ENCODE results near the gene TTC9B.

The TTC9B gene

DNA sequence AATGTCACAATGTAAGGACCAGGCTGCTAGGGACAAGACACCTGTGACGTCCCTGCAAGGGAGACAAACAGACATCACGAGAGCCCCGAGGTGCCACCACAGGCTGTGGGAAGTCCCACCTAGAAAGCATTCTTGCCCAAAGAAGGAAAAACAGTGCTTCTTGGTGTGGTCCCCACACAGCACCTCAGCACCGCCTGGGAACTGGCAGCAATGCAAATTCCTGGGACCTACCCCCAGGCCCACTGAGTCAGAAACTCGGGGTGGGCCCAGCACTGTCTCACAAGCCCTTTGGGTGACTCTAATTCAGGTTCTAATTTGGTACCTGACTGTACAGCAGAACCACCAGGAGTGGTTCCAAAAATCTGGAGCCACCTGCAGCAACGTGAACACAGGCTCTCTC lies 22.1 kb upstream of the TTC9B start:
- Histone ChIP-seq H3K27me3 (ENCODE audit: insufficient read depth, poor library complexity, severe bottlenecking) (no peaks in the 10 kb centered on the region), H3K4me3 (replicated peaks; ENCODE audit: insufficient read depth, low read length) (no peak overlapping the region), H3K27ac (replicated peaks) (no peak overlapping the region)
- DNase-seq (ENCODE audit: low read depth in 1 of 2, low spot score in 1 of 2), result no peak
- TF ChIP-seq GABPA (IDR thresholded peaks at IDR 0.05; ENCODE audit: low read depth) (no peak), SPI1 (IDR thresholded peaks at IDR 0.05; ENCODE audit: borderline replicate concordance, low read depth) (no peak), POLR2AphosphoS5 (IDR thresholded peaks at IDR 0.05; ENCODE audit: low read depth) (no peak)
- TF ChIP-seq, protein P1, sequence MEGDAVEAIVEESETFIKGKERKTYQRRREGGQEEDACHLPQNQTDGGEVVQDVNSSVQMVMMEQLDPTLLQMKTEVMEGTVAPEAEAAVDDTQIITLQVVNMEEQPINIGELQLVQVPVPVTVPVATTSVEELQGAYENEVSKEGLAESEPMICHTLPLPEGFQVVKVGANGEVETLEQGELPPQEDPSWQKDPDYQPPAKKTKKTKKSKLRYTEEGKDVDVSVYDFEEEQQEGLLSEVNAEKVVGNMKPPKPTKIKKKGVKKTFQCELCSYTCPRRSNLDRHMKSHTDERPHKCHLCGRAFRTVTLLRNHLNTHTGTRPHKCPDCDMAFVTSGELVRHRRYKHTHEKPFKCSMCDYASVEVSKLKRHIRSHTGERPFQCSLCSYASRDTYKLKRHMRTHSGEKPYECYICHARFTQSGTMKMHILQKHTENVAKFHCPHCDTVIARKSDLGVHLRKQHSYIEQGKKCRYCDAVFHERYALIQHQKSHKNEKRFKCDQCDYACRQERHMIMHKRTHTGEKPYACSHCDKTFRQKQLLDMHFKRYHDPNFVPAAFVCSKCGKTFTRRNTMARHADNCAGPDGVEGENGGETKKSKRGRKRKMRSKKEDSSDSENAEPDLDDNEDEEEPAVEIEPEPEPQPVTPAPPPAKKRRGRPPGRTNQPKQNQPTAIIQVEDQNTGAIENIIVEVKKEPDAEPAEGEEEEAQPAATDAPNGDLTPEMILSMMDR (IDR thresholded peaks at IDR 0.05; ENCODE audit: insufficient read depth, low read length), result no peak
- TF ChIP-seq, protein P2, sequence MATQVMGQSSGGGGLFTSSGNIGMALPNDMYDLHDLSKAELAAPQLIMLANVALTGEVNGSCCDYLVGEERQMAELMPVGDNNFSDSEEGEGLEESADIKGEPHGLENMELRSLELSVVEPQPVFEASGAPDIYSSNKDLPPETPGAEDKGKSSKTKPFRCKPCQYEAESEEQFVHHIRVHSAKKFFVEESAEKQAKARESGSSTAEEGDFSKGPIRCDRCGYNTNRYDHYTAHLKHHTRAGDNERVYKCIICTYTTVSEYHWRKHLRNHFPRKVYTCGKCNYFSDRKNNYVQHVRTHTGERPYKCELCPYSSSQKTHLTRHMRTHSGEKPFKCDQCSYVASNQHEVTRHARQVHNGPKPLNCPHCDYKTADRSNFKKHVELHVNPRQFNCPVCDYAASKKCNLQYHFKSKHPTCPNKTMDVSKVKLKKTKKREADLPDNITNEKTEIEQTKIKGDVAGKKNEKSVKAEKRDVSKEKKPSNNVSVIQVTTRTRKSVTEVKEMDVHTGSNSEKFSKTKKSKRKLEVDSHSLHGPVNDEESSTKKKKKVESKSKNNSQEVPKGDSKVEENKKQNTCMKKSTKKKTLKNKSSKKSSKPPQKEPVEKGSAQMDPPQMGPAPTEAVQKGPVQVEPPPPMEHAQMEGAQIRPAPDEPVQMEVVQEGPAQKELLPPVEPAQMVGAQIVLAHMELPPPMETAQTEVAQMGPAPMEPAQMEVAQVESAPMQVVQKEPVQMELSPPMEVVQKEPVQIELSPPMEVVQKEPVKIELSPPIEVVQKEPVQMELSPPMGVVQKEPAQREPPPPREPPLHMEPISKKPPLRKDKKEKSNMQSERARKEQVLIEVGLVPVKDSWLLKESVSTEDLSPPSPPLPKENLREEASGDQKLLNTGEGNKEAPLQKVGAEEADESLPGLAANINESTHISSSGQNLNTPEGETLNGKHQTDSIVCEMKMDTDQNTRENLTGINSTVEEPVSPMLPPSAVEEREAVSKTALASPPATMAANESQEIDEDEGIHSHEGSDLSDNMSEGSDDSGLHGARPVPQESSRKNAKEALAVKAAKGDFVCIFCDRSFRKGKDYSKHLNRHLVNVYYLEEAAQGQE (IDR thresholded peaks at IDR 0.05; ENCODE audit: insufficient replicate concordance, low read depth), result no peak

DNA sequence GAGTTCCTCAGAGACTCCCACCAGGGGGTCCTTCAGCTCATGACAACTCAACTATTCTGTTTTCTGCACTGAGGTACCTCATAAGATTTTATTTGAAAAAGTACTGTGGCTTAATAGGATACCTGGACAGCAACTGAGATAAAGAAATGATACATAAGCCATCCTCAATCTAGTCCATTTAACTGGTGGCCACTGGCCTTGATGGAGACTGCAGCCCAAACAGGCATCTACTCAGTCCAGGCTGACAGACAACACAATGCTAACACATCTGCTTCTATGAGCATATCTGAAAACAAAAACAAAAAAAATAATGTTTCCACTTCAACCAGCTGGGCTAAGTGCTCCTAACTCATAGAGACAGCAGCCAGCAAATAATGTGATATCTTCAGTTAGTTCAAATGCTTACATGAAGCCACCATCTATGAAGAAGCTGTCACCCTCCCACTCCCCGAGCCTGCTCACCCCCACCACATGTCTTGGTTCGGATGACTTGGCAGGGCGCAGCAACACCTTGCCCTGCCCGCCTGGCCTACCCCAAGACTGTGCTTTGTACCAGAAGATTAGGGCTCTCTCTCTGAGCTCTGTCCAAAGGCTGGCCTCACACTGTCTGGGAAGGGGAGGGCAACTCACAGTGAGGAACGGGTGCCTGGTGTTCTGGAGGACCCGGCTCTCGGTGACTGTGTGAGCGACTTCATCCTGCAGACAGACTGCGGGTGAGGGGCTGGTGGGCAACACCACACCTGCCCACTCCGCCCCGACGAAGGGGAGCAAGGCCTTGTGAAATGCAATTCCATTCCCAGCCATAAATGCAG lies 21.4 kb upstream of the TTC9B start:
- H3K27ac ChIP-seq (replicated peaks), result no peak overlapping the region
- DNase-seq (ENCODE audit: low read depth in 1 of 2, low spot score in 1 of 2), result no peak
- no peak overlapping the region for H3K4me3 ChIP-seq (replicated peaks; ENCODE audit: insufficient read depth, low read length)
- no peaks in the 10 kb centered on the region for H3K27me3 ChIP-seq (ENCODE audit: insufficient read depth, poor library complexity, severe bottlenecking)
- TF ChIP-seq POLR2AphosphoS5 (IDR thresholded peaks at IDR 0.05; ENCODE audit: low read depth) (no peak), GABPA (IDR thresholded peaks at IDR 0.05; ENCODE audit: low read depth) (no peak), SPI1 (IDR thresholded peaks at IDR 0.05; ENCODE audit: borderline replicate concordance, low read depth) (no peak)
- TF ChIP-seq, protein P1 (IDR thresholded peaks at IDR 0.05; ENCODE audit: insufficient read depth, low read length), result no peak
- TF ChIP-seq, protein P2 (IDR thresholded peaks at IDR 0.05; ENCODE audit: insufficient replicate concordance, low read depth), result no peak

DNA sequence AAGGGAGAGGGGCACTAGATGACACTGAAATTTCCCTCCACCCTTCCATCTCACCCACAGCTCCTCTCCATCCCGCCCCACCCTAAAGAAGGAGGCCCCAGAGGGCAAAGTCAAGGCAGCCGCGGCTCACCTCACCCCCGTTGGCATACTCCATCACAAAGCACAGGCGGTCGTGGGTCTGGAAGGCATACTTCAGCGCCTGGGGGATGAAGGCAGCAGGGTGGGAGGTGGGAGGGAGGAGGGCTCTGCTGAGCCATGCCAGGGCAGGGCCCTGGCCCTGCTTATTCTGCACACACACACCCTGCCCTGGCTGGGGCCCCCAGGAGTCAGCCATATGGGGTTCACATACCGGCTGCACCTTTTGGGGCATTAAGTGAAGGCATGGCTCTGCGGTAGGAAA lies 20.6 kb upstream of the TTC9B start:
- H3K27ac ChIP-seq (replicated peaks), result no peak overlapping the region
- no peak overlapping the region for H3K4me3 ChIP-seq (replicated peaks; ENCODE audit: insufficient read depth, low read length)
- DNase-seq (ENCODE audit: low read depth in 1 of 2, low spot score in 1 of 2), result no peak
- TF ChIP-seq GABPA (IDR thresholded peaks at IDR 0.05; ENCODE audit: low read depth) (no peak), SPI1 (IDR thresholded peaks at IDR 0.05; ENCODE audit: borderline replicate concordance, low read depth) (no peak), POLR2AphosphoS5 (IDR thresholded peaks at IDR 0.05; ENCODE audit: low read depth) (no peak)
- TF ChIP-seq, protein P2 (IDR thresholded peaks at IDR 0.05; ENCODE audit: insufficient replicate concordance, low read depth), result no peak
- TF ChIP-seq, protein P1 (IDR thresholded peaks at IDR 0.05; ENCODE audit: insufficient read depth, low read length), result no peak
- no peaks in the 10 kb centered on the region for H3K27me3 ChIP-seq (ENCODE audit: insufficient read depth, poor library complexity, severe bottlenecking)
